H7 (cell line): Measurements from ENCODE around the gene ZNF266. TPM values are rescaled to one million over a fixed set of nuclear protein-coding genes. Genes with fewer than 3 reads are reported as not detected.

Experiments
- DNase-seq: peaks from one replicate; pipeline ENCODE4 v3.0.0; 2012
- H3K27me3 ChIP-seq: 2 replicates; pipeline ENCODE4 v1.6.0; 2011; ENCODE audit warnings: mild to moderate bottlenecking, low read length; ENCODE audit not compliant: control insufficient read depth, insufficient read depth
- H3K36me3 ChIP-seq: replicated peaks from 2 replicates; pipeline ENCODE4 v1.5.1; 2011; ENCODE audit warnings: low read length; ENCODE audit not compliant: control insufficient read depth, insufficient read depth
- H3K4me3 ChIP-seq: 2 replicates; pipeline ENCODE4 v1.5.1; 2011; ENCODE audit warnings: low read depth, mild to moderate bottlenecking, control low read depth, low read length, moderate library complexity; ENCODE audit not compliant: insufficient read depth
- total RNA-seq: library from RNA; depleted of rRNA; stranded (reverse); fragments of >200 nt; shearing (Covaris generic); gene quantifications from 2 replicates; pipeline ENCODE4 v1.2.3, GENCODE V29; 2014; rRNA removed

The ZNF266 gene
- total RNA-seq, 1 experiment from 2014 or later = 6.2 TPM

- DNase-seq = peak; percentile 13
- Histone ChIP-seq H3K4me3 (no peak overlapping the region), H3K36me3 (no peaks in the 10 kb centered on the region), H3K27me3 (no peaks in the 10 kb centered on the region)
Observed at GRCh38 chr19:9406798-9407352, 28.5 kb downstream of the ZNF266 start.

DNA sequence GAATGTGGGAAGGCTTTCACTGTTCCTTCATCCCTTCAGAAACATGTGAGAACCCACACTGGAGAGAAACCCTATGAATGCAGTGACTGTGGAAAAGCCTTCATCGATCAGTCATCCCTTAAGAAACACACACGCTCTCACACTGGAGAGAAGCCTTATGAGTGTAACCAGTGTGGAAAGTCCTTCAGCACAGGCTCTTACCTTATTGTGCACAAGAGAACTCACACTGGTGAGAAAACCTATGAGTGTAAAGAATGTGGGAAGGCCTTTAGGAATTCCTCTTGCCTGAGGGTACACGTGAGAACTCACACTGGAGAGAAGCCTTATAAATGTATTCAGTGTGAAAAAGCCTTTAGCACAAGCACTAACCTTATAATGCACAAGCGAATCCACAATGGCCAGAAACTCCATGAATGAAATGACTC, 54.0 kb downstream of the ZNF266 start:
- DNase-seq = no peak
- Histone ChIP-seq H3K27me3 (no peaks in the 10 kb centered on the region), H3K36me3 (peaks cover 6% of the 10 kb centered on the region), H3K4me3 (no peak overlapping the region)

GRCh38 chr19:9370738-9371619, 64.4 kb downstream of the ZNF266 start:
- no peak for DNase-seq
- no peak overlapping the region for H3K4me3 ChIP-seq
- H3K27me3 ChIP-seq = no peaks in the 10 kb centered on the region
- no peaks in the 10 kb centered on the region for H3K36me3 ChIP-seq

DNA sequence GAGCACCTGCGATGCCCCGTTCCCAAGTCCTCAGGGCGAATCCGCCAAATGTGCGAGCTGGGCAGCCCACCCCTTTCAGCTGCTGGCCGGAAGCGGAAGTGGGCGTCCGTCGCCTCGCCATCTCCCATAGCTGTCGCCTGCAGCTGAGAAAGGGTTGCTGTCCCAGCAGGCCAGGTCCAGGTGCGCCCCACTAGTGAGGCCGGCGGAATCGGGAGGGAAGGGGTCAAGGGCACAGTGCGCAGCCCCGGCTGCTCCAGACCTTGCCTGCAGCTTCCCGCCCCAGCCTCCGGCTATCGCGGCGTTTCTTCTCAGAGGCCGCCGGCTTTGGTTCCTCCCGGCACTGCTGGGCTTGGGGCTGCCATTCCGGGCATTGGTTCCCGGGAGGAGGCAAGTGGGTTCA, 72.5 kb downstream of the ZNF266 start, which contains the start of gene ZNF177:
ZNF177 (plus strand) TSS at position 109 of the 400 bp plus-strand sequence. CDS start 15,299 bp downstream, outside the sequence.
- H3K27me3 ChIP-seq = no peaks in the 10 kb centered on the region
- no peak within 1 kb of the TSS for H3K4me3 ChIP-seq
- no peak for DNase-seq
- no peaks in the 10 kb centered on the region for H3K36me3 ChIP-seq

Other genes starting within 250 kb of the ZNF266 start
- not detected in 2 replicates for gene OR7D4, start 216.0 kb downstream of the ZNF266 start, total RNA-seq
- not detected in 2 replicates for gene OR7E24, start 184.6 kb downstream of the ZNF266 start, total RNA-seq
- 3.6 and 4.7 TPM in 2 replicates for gene ZNF699, start 125.7 kb downstream of the ZNF266 start, total RNA-seq
- 6.1 and 15.1 TPM in 2 replicates for gene ZNF559, start 111.4 kb downstream of the ZNF266 start, total RNA-seq
- gene ZNF177, start 72.6 kb downstream of the ZNF266 start, total RNA-seq = 1.00 and 1.4 TPM in 2 replicates
- gene ZNF560, start 63.0 kb upstream of the ZNF266 start, total RNA-seq = not detected in 2 replicates
- gene ZNF426, start 103.1 kb upstream of the ZNF266 start, total RNA-seq = 20.0 and 25.2 TPM in 2 replicates
- 53.8 and 85.3 TPM in 2 replicates for gene ZNF121, start 148.9 kb upstream of the ZNF266 start, total RNA-seq
- gene ZNF561, start 185.7 kb upstream of the ZNF266 start, total RNA-seq = 42.7 and 49.3 TPM in 2 replicates
- 21.2 and 21.3 TPM in 2 replicates for gene ZNF562, start 239.5 kb upstream of the ZNF266 start, total RNA-seq